ENCODE data around the gene GOT2. TPM values are rescaled to one million over a fixed set of nuclear protein-coding genes. Genes with fewer than 3 reads are reported as not detected.
"Not testable (repeated sequence)": the region's sequence is repeated elsewhere in the genome, so short reads cannot be mapped to it uniquely, and the experiment has no call there.

Gene GOT2
- total RNA-seq, 1 experiment from 2014 or later = 142 TPM

- DNase-seq (ENCODE audit: low read depth) = no peak
Measured at GRCh38 chr16:58723109-58723508, 11.0 kb downstream of the GOT2 start.

DNA sequence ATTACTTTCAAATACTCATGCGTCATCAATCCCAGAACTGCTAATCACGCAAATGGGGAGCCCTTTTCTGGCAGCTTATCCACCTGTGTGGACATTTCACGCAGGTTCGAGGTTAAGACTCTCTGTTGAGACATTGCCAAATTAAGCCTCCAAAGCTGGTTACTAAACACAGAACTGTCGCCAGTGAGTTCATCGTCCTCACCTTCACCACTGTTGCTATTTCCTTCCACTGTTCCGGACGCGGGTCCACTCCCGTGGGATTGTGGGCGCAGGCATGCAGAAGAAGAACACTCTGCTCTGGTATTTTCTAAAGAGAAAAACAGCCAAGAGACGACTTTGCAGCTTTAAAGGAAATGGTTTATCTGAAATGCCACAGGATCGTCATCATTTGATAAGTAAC lies 16.1 kb downstream of the GOT2 start:
- DNase-seq (ENCODE audit: low read depth) = no peak

GRCh38 chr16:58716468-58716867 lies 17.6 kb downstream of the GOT2 start:
- no peak for DNase-seq (ENCODE audit: low read depth)

- DNase-seq (ENCODE audit: low read depth) = no peak
Measured at GRCh38 chr16:58713742-58714141, 20.4 kb downstream of the GOT2 start.

- no peak for DNase-seq (ENCODE audit: low read depth)
Measured at GRCh38 chr16:58709333-58709732, 24.8 kb downstream of the GOT2 start.

DNA sequence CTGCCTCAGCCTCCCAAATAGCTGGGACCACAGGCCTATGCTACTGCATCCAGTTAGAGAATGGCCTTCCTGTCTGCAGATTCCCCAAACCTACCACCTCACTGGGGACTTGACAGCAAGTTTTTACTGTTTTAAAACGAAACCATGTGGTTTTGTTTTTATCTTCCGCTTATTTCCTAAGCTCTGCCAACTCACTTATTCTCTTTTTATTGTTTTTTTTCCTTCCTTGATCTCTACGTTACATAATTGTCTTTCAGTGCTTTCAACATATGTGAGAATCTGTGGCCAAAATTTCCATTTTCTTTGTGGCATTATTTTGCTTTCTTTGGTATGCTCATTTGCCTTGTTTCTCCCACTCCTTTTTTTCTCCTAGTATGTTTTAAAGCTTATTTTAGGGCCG lies 35.0 kb downstream of the GOT2 start:
- no peak for DNase-seq (ENCODE audit: low read depth)

DNA sequence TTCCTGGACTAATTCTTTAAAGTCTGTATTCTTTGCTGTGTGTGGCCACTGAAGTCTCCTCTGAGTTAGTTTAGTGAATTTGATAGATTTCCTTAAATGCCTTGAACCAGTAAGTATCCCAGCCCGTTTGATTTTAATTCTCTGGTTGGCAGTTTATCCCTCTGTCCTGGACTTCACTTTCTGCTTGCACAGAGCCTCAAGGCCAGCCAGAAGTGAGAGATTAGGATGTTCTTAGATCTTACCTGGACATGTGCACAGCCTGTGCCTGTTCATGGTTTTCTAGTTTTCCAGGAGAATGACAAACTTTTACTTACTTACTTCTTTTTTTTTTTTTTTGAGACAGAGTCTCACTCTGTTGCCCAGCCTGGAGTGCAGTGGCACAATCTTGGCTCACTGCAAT lies 38.7 kb downstream of the GOT2 start:
- DNase-seq (ENCODE audit: low read depth) = no peak

DNA sequence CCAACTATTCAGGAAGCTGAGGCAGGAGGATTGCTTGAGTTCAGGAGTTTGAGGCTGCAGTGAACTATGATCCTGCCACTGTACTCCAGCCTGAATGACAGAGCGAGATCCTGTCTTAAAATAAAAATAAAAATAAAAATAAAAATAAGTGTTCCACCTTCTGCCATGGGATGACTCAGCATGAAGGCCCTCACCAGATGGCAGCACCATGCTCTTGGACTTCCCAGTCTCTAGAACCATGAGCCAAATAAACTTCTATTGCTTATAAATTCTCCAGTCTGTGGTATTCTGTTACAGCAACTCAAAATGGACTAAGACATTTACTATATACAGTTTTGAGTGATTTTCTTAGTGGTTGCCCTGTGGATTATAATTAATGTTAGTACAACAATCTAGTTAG lies 41.7 kb downstream of the GOT2 start:
- DNase-seq (ENCODE audit: low read depth) = no peak

GRCh38 chr16:58686985-58687706 lies 47.0 kb downstream of the GOT2 start:
- peak; percentile 33 for DNase-seq (ENCODE audit: low read depth)

GRCh38 chr16:58685084-58685449 lies 49.0 kb downstream of the GOT2 start:
- DNase-seq (ENCODE audit: low read depth) = no peak

DNA sequence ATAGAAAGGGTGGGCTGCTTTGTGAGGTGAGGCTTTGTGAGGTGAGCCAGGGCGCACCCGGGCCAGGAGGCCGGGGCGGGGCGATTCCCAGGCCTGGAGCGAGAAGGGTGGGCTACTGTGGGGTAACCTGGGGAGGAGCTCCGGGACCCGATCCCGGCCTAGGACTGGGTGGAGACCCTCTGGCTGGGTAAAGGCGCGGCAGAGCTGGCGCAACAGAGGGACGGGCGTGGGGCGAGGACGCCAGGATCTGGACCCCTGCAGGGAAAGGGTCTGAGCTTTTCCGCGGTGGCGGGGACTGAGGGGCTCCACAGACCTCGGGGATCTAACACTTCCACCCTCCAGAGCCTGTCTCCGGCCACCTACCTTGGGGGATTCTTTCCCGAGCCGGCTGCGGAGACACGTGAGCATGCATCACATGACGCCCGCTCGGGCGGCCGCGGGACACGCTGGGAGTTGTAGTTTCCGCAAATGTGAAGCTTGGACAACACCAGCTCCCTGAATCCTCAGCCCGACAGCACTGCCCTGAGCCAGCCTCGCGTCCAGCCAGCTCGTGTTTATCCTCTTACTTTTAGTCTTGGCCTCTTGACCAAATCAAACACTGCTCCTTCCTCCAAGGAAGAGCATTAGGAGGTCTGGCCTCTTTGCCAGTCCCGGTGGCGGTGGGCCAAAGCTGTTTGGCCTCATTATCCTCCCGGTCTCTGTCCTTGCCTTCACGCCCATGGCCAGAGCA lies 49.6 kb downstream of the GOT2 start, which contains the start of gene SLC38A7:
Gene SLC38A7 (minus strand): TSS at position 417 of the 730 bp plus-strand sequence. CDS start 4,644 bp downstream, outside the sequence.
- peak; percentile 77 for DNase-seq (ENCODE audit: low read depth)

- no peak for DNase-seq (ENCODE audit: low read depth)
Measured at GRCh38 chr16:58684001-58684353, 50.1 kb downstream of the GOT2 start.

- no peak for DNase-seq (ENCODE audit: low read depth)
Measured at GRCh38 chr16:58679763-58680162, 54.4 kb downstream of the GOT2 start.

GRCh38 chr16:58678716-58679115 lies 55.4 kb downstream of the GOT2 start:
- DNase-seq (ENCODE audit: low read depth) = peak; percentile 35

- DNase-seq (ENCODE audit: low read depth) = no peak
Measured at GRCh38 chr16:58678269-58678668, 55.8 kb downstream of the GOT2 start.

- DNase-seq (ENCODE audit: low read depth) = no peak
Measured at GRCh38 chr16:58670946-58671583, 63.1 kb downstream of the GOT2 start.

GRCh38 chr16:58670177-58670576 lies 63.9 kb downstream of the GOT2 start:
- peak; percentile 40 for DNase-seq (ENCODE audit: low read depth)

DNA sequence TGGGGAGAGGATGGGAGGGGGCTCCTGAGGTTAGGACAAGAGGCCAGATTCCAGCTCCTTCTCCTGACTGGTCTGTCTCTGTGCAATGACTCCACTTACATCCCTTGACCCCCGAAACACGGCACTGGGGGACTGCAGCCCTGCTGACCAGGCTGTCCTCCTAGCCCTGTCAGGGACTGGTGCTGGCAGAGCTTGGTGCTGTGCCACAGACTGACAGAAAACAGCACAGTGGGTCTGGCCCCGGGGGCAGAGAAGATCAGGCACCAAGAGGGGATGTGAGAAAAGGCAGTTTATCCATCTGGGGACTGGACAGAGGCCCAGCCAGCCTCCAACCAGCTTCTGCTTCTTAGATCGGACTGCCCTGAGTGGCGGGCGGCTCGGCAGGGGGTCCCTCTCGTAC lies 68.9 kb downstream of the GOT2 start:
- no peak for DNase-seq (ENCODE audit: low read depth)

DNA sequence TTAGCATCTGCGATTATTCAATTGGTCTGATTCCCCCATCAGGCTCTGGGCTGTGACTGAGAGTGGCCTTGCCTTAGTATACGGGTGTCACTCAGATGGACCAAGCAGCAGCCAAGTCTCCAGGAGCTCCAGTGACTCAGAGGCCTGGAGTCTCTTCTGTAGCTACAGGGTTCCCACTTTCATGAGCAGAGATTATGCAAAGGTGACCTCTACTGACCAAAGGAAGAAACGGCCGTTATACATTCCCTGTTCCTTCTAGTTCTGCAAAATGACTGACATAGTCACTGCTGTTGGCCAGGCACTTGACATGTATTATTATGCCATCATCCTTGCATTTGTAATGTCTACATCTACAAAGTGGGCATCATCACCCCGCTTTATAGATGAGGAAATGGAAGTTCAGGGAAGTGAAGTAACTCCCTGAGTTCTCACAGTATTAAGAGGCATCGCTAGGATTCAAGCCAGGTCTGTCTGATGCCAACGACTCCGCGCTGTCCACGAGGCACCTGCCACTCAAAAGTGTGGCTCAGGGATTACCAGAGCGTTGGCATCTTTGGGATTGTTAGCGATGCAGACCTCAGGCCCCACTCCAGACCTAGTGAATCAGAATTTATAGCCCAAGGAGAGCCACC lies 72.8 kb downstream of the GOT2 start:
- peak; percentile 84 for DNase-seq (ENCODE audit: low read depth)

- DNase-seq (ENCODE audit: low read depth) = not testable (repeated sequence)
Measured at GRCh38 chr16:58659911-58660310, 74.2 kb downstream of the GOT2 start.

DNA sequence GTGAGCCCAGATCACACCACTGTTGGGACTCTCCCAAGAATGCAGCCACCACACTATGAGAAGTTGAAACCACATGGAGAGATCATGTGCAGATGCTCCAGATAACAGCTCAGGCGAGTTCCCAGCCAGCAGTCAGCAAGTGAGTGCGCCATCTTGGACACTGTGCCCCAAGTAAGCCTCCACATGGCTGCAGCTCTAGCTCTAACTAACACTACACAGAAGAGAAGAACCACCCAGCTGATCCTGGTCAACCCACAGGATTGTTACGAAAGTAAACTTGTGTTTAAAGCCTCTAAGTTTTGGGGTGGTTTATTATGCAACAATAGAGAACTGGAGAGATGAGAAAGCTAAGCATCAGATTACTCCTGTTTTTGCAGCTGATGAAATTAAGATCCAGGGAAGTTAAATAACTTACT lies 75.3 kb downstream of the GOT2 start:
- no peak for DNase-seq (ENCODE audit: low read depth)
